H9 (cell line): ENCODE results near the gene PDZD2. TPM values are rescaled to one million over a fixed set of nuclear protein-coding genes. Genes with fewer than 3 reads are reported as not detected.

Experiments
- DNase-seq: peaks from one replicate; pipeline ENCODE4 v3.0.0-alpha.2; 2017
- H2AFZ ChIP-seq: one replicate; pipeline ENCODE4 v1.6.1; 2013; ENCODE audit warnings: mild to moderate bottlenecking, low read length, control low read depth, moderate library complexity
- H2AK5ac ChIP-seq: 2 replicates; pipeline ENCODE4 v1.6.1; 2013; ENCODE audit warnings: low read length, control low read depth, mixed read lengths; ENCODE audit not compliant: insufficient read length
- H2BK120ac ChIP-seq: one replicate; pipeline ENCODE4 v1.6.1; 2013; ENCODE audit warnings: low read depth, mild to moderate bottlenecking, low read length, control low read depth, inconsistent platforms; ENCODE audit not compliant: poor library complexity, severe bottlenecking
- H2BK12ac ChIP-seq: 2 replicates; pipeline ENCODE4 v1.6.1; 2013; ENCODE audit warnings: low read length, control low read depth, mixed read lengths, low read depth; ENCODE audit not compliant: insufficient read length
- H2BK15ac ChIP-seq: 2 replicates; pipeline ENCODE4 v1.6.1; 2013; ENCODE audit warnings: low read depth, low read length, control low read depth
- H2BK20ac ChIP-seq: one replicate; pipeline ENCODE4 v1.6.1; 2013; ENCODE audit warnings: low read depth, mild to moderate bottlenecking, low read length, control low read depth, inconsistent platforms; ENCODE audit not compliant: poor library complexity, severe bottlenecking
- H2BK5ac ChIP-seq: 2 replicates; pipeline ENCODE4 v1.6.1; 2013; ENCODE audit warnings: low read length, control low read depth, mixed read lengths; ENCODE audit not compliant: insufficient read length
- H3K14ac ChIP-seq: 2 replicates; pipeline ENCODE4 v1.6.1; 2013; ENCODE audit warnings: low read length, control low read depth; ENCODE audit not compliant: insufficient read depth
- H3K18ac ChIP-seq: 2 replicates; pipeline ENCODE4 v1.6.1; 2013; ENCODE audit warnings: low read depth, mild to moderate bottlenecking, mixed read lengths, low read length, control low read depth; ENCODE audit not compliant: insufficient read length
- H3K23ac ChIP-seq: 2 replicates; pipeline ENCODE4 v1.6.1; 2013; ENCODE audit warnings: low read length, control low read depth, mixed read lengths, low read depth; ENCODE audit not compliant: insufficient read length
- H3K23me2 ChIP-seq: 2 replicates; pipeline ENCODE4 v1.6.1; 2013; ENCODE audit warnings: low read depth, mild to moderate bottlenecking, mixed read lengths, low read length, control low read depth; ENCODE audit not compliant: insufficient read length, poor library complexity, severe bottlenecking
- H3K27ac ChIP-seq: 2 replicates; pipeline ENCODE4 v1.5.1; 2013; ENCODE audit warnings: low read length, control low read depth, mixed read lengths, low read depth; ENCODE audit not compliant: insufficient read length
- H3K27me3 ChIP-seq: 2 replicates; pipeline ENCODE4 v1.6.1; 2013; ENCODE audit warnings: low read length, control low read depth, inconsistent platforms; ENCODE audit not compliant: insufficient read depth
- H3K4ac ChIP-seq: 2 replicates; pipeline ENCODE4 v1.6.1; 2013; ENCODE audit warnings: low read depth, mild to moderate bottlenecking, control low read depth, inconsistent platforms, low read length, moderate library complexity
- H3K4me1 ChIP-seq: 2 replicates; pipeline ENCODE4 v1.6.1; 2013; ENCODE audit warnings: low read length, control low read depth, inconsistent platforms; ENCODE audit not compliant: insufficient read depth
- H3K4me2 ChIP-seq: 2 replicates; pipeline ENCODE4 v1.6.1; 2013; ENCODE audit warnings: low read length, control low read depth, mixed read lengths; ENCODE audit not compliant: insufficient read length, insufficient read depth
- H3K56ac ChIP-seq: 2 replicates; pipeline ENCODE4 v1.6.1; 2013; ENCODE audit warnings: low read depth, mild to moderate bottlenecking, mixed read lengths, low read length, control low read depth; ENCODE audit not compliant: insufficient read length
- H3K79me1 ChIP-seq: 2 replicates; pipeline ENCODE4 v1.6.1; 2013; ENCODE audit warnings: low read depth, mild to moderate bottlenecking, moderate library complexity, low read length, control low read depth, inconsistent platforms; ENCODE audit not compliant: insufficient read depth, poor library complexity, severe bottlenecking
- H3K79me2 ChIP-seq: 2 replicates; pipeline ENCODE4 v1.6.1; 2013; ENCODE audit warnings: low read length, control low read depth, inconsistent platforms; ENCODE audit not compliant: insufficient read depth
- H3K9ac ChIP-seq: 2 replicates; pipeline ENCODE4 v1.6.1; 2013; ENCODE audit warnings: low read length, control low read depth, mixed read lengths; ENCODE audit not compliant: insufficient read length; ENCODE audit errors: extremely low read depth
- H3K9me3 ChIP-seq: one replicate; pipeline ENCODE4 v1.6.1; 2013; ENCODE audit warnings: low read depth, low read length, inconsistent platforms; ENCODE audit not compliant: control insufficient read depth
- H3T11ph ChIP-seq: one replicate; pipeline ENCODE4 v1.6.1; 2013; ENCODE audit warnings: mild to moderate bottlenecking, low read length, control low read depth, inconsistent platforms
- H4K20me1 ChIP-seq: one replicate; pipeline ENCODE4 v1.6.1; 2013; ENCODE audit not compliant: control insufficient read depth, insufficient read length, insufficient read depth
- H4K5ac ChIP-seq: 2 replicates; pipeline ENCODE4 v1.6.1; 2013; ENCODE audit warnings: low read depth, mild to moderate bottlenecking, mixed read lengths, low read length, control low read depth; ENCODE audit not compliant: insufficient read length
- H4K8ac ChIP-seq: replicated peaks from 2 replicates; pipeline ENCODE4 v1.6.1; 2013; ENCODE audit warnings: low read length, control low read depth, mixed read lengths, low read depth; ENCODE audit not compliant: insufficient read length
- H4K91ac ChIP-seq: 2 replicates; pipeline ENCODE4 v1.6.1; 2013; ENCODE audit warnings: low read depth, mild to moderate bottlenecking, moderate library complexity, mixed read lengths, low read length, control low read depth; ENCODE audit not compliant: insufficient read length
- H3K27ac Mint-ChIP-seq, 3 experiments: 2 replicates in 2 of 3; 3 replicates in 1 of 3; pipeline ENCODE4 v1.8.0; 2020 to 2021; ENCODE audit warnings: mixed read lengths in 3 of 3, mild to moderate bottlenecking in 1 of 3, moderate library complexity in 1 of 3
- H3K27me3 Mint-ChIP-seq: 2 replicates; pipeline ENCODE4 v1.8.0; 2021; ENCODE audit warnings: low read depth, mild to moderate bottlenecking, moderate library complexity, mixed read lengths
- H3K36me3 Mint-ChIP-seq, 3 experiments: 2 replicates in 2 of 3; 3 replicates in 1 of 3; pipeline ENCODE4 v1.8.0; 2020 to 2021; ENCODE audit warnings: low read depth in 3 of 3, mixed read lengths in 3 of 3; ENCODE audit not compliant: insufficient read depth in 1 of 3
- H3K4me1 Mint-ChIP-seq, 2 experiments: 2 replicates each; pipeline ENCODE4 v1.8.0; 2020; ENCODE audit warnings: mixed read lengths in 2 of 2
- H3K4me3 Mint-ChIP-seq, 2 experiments: 2 replicates in 1 of 2; 3 replicates in 1 of 2; pipeline ENCODE4 v1.8.0; 2020 to 2021; ENCODE audit warnings: mild to moderate bottlenecking in 2 of 2, mixed read lengths in 2 of 2, moderate library complexity in 1 of 2
- H3K9me3 Mint-ChIP-seq, 2 experiments: 2 replicates in 1 of 2; 3 replicates in 1 of 2; pipeline ENCODE4 v1.8.0; 2020; ENCODE audit warnings: mild to moderate bottlenecking in 2 of 2, mixed read lengths in 2 of 2, moderate library complexity in 1 of 2
- WGBS: extraction: QIAGEN DNeasy Blood & Tissue Kit; methylation state at CpG from one replicate; pipeline ENCODE4 v1.1.7; 2013; ENCODE audit warnings: missing lambda C conversion rate, low lambda C conversion rate, mixed read lengths; ENCODE audit not compliant: insufficient read length; ENCODE audit errors: extremely low coverage; 5-methylcytosine and 5-hydroxymethylcytosine counted together
- total RNA-seq: library from RNA; stranded (reverse); gene quantifications from 2 replicates; pipeline ENCODE4 v1.2.1, GENCODE V29; 2021
- TF ChIP-seq, protein P1 (sequence below): fragments of 200-600 bp; sonication (generic); conservative IDR thresholded peaks from 3 replicates; pipeline ENCODE4 v1.8.0; 2021; ENCODE audit warnings: antibody characterized with exemption, mild to moderate bottlenecking

PDZD2 gene
- total RNA-seq, 1 experiment from 2014 or later: 9.9 TPM

DNA sequence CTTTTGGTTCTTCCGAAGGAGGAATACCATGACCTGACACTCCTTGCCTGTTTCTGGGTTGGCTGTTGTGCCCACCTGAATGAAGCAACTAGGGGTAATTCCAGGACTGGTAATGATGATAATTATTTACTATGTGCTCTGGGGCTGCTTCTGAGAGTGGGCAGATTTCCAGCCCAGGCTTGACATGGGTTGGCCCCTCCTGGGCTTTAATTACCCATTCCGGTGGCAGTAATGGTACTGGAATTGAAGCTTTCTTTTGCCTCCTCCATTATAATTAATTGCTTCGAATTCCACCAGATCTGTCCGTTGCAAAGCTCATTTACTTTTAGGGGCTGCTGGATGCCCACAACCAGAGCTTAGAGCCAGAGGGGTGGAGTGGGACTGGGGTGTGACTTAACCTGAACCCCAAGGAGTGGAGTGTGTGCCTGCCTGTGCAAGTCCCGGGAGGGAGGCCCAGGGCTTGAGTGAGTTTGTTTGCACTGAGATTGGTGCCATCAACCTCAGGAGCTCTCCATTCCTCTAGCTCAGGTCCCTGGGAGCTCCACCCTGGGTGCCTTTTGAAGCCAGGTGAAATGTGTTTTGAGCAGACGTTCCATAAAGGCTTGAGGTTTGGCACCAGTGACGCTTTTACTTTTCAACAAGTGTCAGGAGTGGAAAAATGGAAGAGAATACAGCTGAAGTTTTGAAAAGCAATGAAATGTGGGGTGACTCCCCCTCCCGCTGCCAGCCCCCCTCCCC is 214.6 kb downstream of the PDZD2 start:
- TF ChIP-seq, protein P1, sequence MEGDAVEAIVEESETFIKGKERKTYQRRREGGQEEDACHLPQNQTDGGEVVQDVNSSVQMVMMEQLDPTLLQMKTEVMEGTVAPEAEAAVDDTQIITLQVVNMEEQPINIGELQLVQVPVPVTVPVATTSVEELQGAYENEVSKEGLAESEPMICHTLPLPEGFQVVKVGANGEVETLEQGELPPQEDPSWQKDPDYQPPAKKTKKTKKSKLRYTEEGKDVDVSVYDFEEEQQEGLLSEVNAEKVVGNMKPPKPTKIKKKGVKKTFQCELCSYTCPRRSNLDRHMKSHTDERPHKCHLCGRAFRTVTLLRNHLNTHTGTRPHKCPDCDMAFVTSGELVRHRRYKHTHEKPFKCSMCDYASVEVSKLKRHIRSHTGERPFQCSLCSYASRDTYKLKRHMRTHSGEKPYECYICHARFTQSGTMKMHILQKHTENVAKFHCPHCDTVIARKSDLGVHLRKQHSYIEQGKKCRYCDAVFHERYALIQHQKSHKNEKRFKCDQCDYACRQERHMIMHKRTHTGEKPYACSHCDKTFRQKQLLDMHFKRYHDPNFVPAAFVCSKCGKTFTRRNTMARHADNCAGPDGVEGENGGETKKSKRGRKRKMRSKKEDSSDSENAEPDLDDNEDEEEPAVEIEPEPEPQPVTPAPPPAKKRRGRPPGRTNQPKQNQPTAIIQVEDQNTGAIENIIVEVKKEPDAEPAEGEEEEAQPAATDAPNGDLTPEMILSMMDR: no peak
- no peaks in the 10 kb centered on the region for H3K9me3 ChIP-seq
- H3K79me1 ChIP-seq: no peaks in the 10 kb centered on the region
- H2BK15ac ChIP-seq: no peak overlapping the region
- Mint-ChIP-seq H3K9me3 (peaks cover 3 to 5% of the 10 kb centered on the region in 2 experiments; a peak in 4 of 5 replicates), H3K36me3 (peaks cover 9 to 16% (median 14%) of the 10 kb centered on the region in 3 experiments), H3K27ac (peak overlapping the region in 2 of 3 experiments; percentile 15 to 98; a peak in 4 of 7 replicates), H3K27me3 (no peaks in the 10 kb centered on the region), H3K4me1 (peaks cover 40 to 41% of the 10 kb centered on the region in 2 experiments), H3K4me3 (peak overlapping the region; percentile 82 to 89)
- no peak overlapping the region for H3K56ac ChIP-seq
- H2BK5ac ChIP-seq: no peak overlapping the region
- DNase-seq: no peak
- no peaks in the 10 kb centered on the region for H3K27me3 ChIP-seq
- no peak overlapping the region for H4K91ac ChIP-seq
- H3T11ph ChIP-seq: no peak overlapping the region
- H3K14ac ChIP-seq: peak overlapping the region; percentile 26; the same call in 1 of the 2 replicates
- no peak overlapping the region for H3K27ac ChIP-seq
- H3K4me2 ChIP-seq: peak overlapping the region; percentile 86
- H3K4me1 ChIP-seq: peaks cover 13% of the 10 kb centered on the region
- H2BK12ac ChIP-seq: no peak overlapping the region
- no peak overlapping the region for H2BK20ac ChIP-seq
- no peak overlapping the region for H4K8ac ChIP-seq
- H3K23ac ChIP-seq: no peak overlapping the region
- no peak overlapping the region for H2BK120ac ChIP-seq
- no peaks in the 10 kb centered on the region for H3K79me2 ChIP-seq
- H4K20me1 ChIP-seq: no peaks in the 10 kb centered on the region
- no peak overlapping the region for H3K4ac ChIP-seq
- no peak overlapping the region for H2AFZ ChIP-seq
- H4K5ac ChIP-seq: no peak overlapping the region
- WGBS: no CpG with 5 or more reads among the region's 8 CpGs
- H3K18ac ChIP-seq: peak overlapping the region; percentile 11
- peaks cover 7% of the 10 kb centered on the region for H3K23me2 ChIP-seq
- H2AK5ac ChIP-seq: no peak overlapping the region
- no peak overlapping the region for H3K9ac ChIP-seq
